PC-3 (cell line): ENCODE results near the gene HRH2.

Experiments
- CTCF ChIP-seq: fragments of 300-600 bp; sonication (generic); conservative IDR thresholded peaks from 2 replicates; pipeline ENCODE4 v1.5.1; 2017; ENCODE audit warnings: antibody characterized with exemption, low read depth, mild to moderate bottlenecking, low read length
- EZH2 ChIP-seq: fragments of 300-600 bp; sonication (generic); IDR thresholded peaks from one replicate; pipeline ENCODE4 v1.6.1; 2017; ENCODE audit warnings: antibody characterized with exemption, mild to moderate bottlenecking, low read length; ENCODE audit not compliant: unreplicated experiment
- EZH2phosphoT487 ChIP-seq: fragments of 300-600 bp; sonication (generic); IDR thresholded peaks from 2 replicates; pipeline ENCODE4 v1.6.1; 2018; ENCODE audit warnings: mild to moderate bottlenecking, antibody characterized with exemption, low read length, borderline replicate concordance

- no peak for TF ChIP-seq CTCF
- TF ChIP-seq EZH2 = no peak
- no peak for TF ChIP-seq EZH2phosphoT487
Measured at GRCh38 chr5:175711031-175711430, 53.2 kb downstream of the HRH2 start.
